ENCODE results near the gene P2RY11. TPM values are rescaled to one million over a fixed set of nuclear protein-coding genes. Genes with fewer than 3 reads are reported as not detected.

The P2RY11 gene
- total RNA-seq, 1 experiment from 2014 or later = 23.7 TPM

DNA sequence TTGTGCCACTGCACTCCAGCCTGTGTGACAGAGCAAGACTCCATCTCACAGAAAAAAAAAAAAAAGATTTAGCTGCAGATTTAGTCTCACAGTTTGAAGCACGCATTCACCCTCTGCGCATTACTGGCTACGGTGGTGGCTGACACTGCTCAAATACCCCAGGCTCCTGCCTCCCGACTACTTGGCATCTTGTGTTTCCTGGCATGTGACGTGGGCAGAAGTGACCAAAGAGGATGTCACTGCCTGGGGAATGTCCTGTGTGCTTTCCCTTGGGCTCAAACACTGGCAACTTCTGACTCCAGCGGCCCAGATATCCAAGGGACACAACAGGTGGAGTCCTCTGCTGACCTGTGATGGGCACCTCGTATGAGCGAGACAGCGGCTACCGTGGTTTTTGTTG, 32.9 kb downstream of the P2RY11 start:
- POLR2A ChIA-PET (ENCODE audit: unreplicated experiment) = no interaction called here
- Histone ChIP-seq H3F3A (ENCODE audit: insufficient read depth, low read depth) (peaks cover 4% of the 10 kb centered on the region; the same call in 1 of the 2 replicates), H2AFZ (no peak overlapping the region), H4K20me1 (ENCODE audit: insufficient read depth) (peaks cover 3% of the 10 kb centered on the region; the same call in 1 of the 2 replicates), H3K27me3 (ENCODE audit: insufficient read depth, low read depth) (no peaks in the 10 kb centered on the region), H3K4me3 (no peak overlapping the region), H3K9me2 (ENCODE audit: insufficient read depth) (no peaks in the 10 kb centered on the region), H3K9me3 (ENCODE audit: insufficient read depth, low read depth) (no peaks in the 10 kb centered on the region), H3K27ac (no peak overlapping the region), H3K4me1 (replicated peaks; ENCODE audit: insufficient read depth) (no peaks in the 10 kb centered on the region), H3K4me2 (no peak overlapping the region), H3K79me2 (ENCODE audit: low read depth) (no peaks in the 10 kb centered on the region), H3K36me3 (ENCODE audit: low read depth) (peaks cover 52% of the 10 kb centered on the region)
- no TSS peak for BruUV-seq (replicated peaks)
- no peak for TF ChIP-seq CTCF (conservative IDR thresholded peaks at IDR 0.05)
- TF ChIP-seq EZH2 (IDR thresholded peaks at IDR 0.05; ENCODE audit: low read depth) = no peak
- no peak for DNase-seq
- CTCF ChIA-PET = no interaction called here
- intact Hi-C loops (cut with micrococcal nuclease; ENCODE audit: unreplicated experiment) = no loop called here

- H3K27me3 ChIP-seq (ENCODE audit: insufficient read depth, low read depth) = no peaks in the 10 kb centered on the region
- CTCF ChIA-PET = no interaction called here
- intact Hi-C loops (cut with micrococcal nuclease; ENCODE audit: unreplicated experiment) = no loop called here
- peaks cover 59% of the 10 kb centered on the region for H3K36me3 ChIP-seq (ENCODE audit: low read depth)
- no peaks in the 10 kb centered on the region for H3K79me2 ChIP-seq (ENCODE audit: low read depth)
- no peak overlapping the region for H3K4me3 ChIP-seq
- POLR2A ChIA-PET (ENCODE audit: unreplicated experiment) = no interaction called here
- no peak for DNase-seq
- no peak overlapping the region for H2AFZ ChIP-seq
- H4K20me1 ChIP-seq (ENCODE audit: insufficient read depth) = peaks cover 3% of the 10 kb centered on the region; the same call in 1 of the 2 replicates
- no peaks in the 10 kb centered on the region for H3K4me1 ChIP-seq (replicated peaks; ENCODE audit: insufficient read depth)
- no peaks in the 10 kb centered on the region for H3K9me3 ChIP-seq (ENCODE audit: insufficient read depth, low read depth)
- no peak overlapping the region for H3K27ac ChIP-seq
- H3K4me2 ChIP-seq = no peak overlapping the region
- H3K9me2 ChIP-seq (ENCODE audit: insufficient read depth) = no peaks in the 10 kb centered on the region
- H3F3A ChIP-seq (ENCODE audit: insufficient read depth, low read depth) = peaks cover 8% of the 10 kb centered on the region; the same call in 1 of the 2 replicates
- no TSS peak for BruUV-seq (replicated peaks)
- TF ChIP-seq EZH2 (IDR thresholded peaks at IDR 0.05; ENCODE audit: low read depth) (no peak), CTCF (conservative IDR thresholded peaks at IDR 0.05) (no peak)
Observed at GRCh38 chr19:10145031-10145430, 33.5 kb downstream of the P2RY11 start.

DNA sequence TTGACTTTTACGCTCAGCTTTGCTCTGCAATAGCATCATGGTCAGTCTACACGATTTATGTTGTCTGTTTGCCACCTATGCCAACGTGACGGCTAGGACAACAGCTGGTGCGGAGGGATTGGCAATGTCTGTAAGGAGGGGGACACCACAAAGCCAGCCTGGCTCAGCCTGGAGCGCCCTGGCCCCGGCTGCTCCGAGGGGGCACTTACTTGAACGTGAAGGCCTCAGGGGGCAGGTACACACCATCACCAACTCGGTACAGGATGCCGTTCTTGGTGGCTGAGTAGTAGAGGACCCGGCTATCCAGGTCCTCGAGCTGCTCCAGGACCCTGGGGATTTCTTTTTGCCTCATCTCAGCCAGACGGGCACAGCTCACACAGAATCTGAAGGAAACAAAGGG, 34.6 kb downstream of the P2RY11 start:
- DNase-seq = no peak
- Histone ChIP-seq H3K4me3 (no peak overlapping the region), H3K9me3 (ENCODE audit: insufficient read depth, low read depth) (no peaks in the 10 kb centered on the region), H3K36me3 (ENCODE audit: low read depth) (peaks cover 57% of the 10 kb centered on the region), H3K4me1 (replicated peaks; ENCODE audit: insufficient read depth) (no peaks in the 10 kb centered on the region), H3K27me3 (ENCODE audit: insufficient read depth, low read depth) (no peaks in the 10 kb centered on the region), H3K4me2 (no peak overlapping the region), H2AFZ (no peak overlapping the region), H3K27ac (no peak overlapping the region), H3K79me2 (ENCODE audit: low read depth) (no peaks in the 10 kb centered on the region), H4K20me1 (ENCODE audit: insufficient read depth) (peaks cover 5% of the 10 kb centered on the region; the same call in 1 of the 2 replicates), H3K9me2 (ENCODE audit: insufficient read depth) (no peaks in the 10 kb centered on the region), H3F3A (ENCODE audit: insufficient read depth, low read depth) (peaks cover 8% of the 10 kb centered on the region; the same call in 1 of the 2 replicates)
- TF ChIP-seq EZH2 (IDR thresholded peaks at IDR 0.05; ENCODE audit: low read depth) (no peak), CTCF (conservative IDR thresholded peaks at IDR 0.05) (no peak)
- BruUV-seq (replicated peaks) = no TSS peak
- intact Hi-C loops (cut with micrococcal nuclease; ENCODE audit: unreplicated experiment) = no loop called here
- POLR2A ChIA-PET (ENCODE audit: unreplicated experiment) = no interaction called here
- CTCF ChIA-PET = no interaction called here

Data from PC-9 (cell line).